ENCODE results near the gene DNAH6.

- TF ChIP-seq POLR2A (IDR thresholded peaks at IDR 0.05; ENCODE audit: borderline replicate concordance, extremely low read depth, insufficient read depth, insufficient read length) (no peak), CTCF (IDR thresholded peaks at IDR 0.05 in 2 of 3, conservative IDR thresholded peaks at IDR 0.05 in 1 of 3; ENCODE audit: borderline replicate concordance in 1 of 3, insufficient read depth in 1 of 3, low read depth in 2 of 3, low read length in 2 of 3) (peak in 2 of 3 experiments; percentile 10 to 34; a peak in 2 of 6 replicates), CEBPB (IDR thresholded peaks at IDR 0.05; ENCODE audit: low read depth) (no peak), ELF1 (IDR thresholded peaks at IDR 0.05; ENCODE audit: borderline replicate concordance, low read depth) (no peak), ZNF274 (IDR thresholded peaks at IDR 0.05; ENCODE audit: low read depth, low read length) (no peak), RAD21 (IDR thresholded peaks at IDR 0.05; ENCODE audit: low read depth) (peak; percentile 27; the same call in 1 of the 2 replicates), POLR2AphosphoS5 (IDR thresholded peaks at IDR 0.05; ENCODE audit: low read depth, low read length) (no peak), MAX (IDR thresholded peaks at IDR 0.05) (no peak), EZH2phosphoT487 (IDR thresholded peaks at IDR 0.05; ENCODE audit: borderline replicate concordance) (no peak), FOSL1 (IDR thresholded peaks at IDR 0.05; ENCODE audit: low read depth) (no peak)
These were observed 23.7 kb upstream of the DNAH6 start for GRCh38 chr2:84492571-84492970.
